Body of pancreas (tissue), 4 donors: Measurements from ENCODE around the gene STAT5A. TPM values are rescaled to one million over a fixed set of nuclear protein-coding genes. Genes with fewer than 3 reads are reported as not detected.
A peak's percentile ranks its signal among the peaks of the same experiment; 100 is the strongest.

ENCODE experiments used
- ATAC-seq: fragments of 150-250 bp; one replicate; pipeline ENCODE4 v1.9.1; 2016
- DNase-seq, 4 donors: peaks; one replicate each; pipeline ENCODE4 v3.0.0-alpha.2; 2019
- H3K27ac ChIP-seq, 4 donors: fragments of 200-600 bp; sonication (generic); 1 replicate in 3 of 4; 2 replicates in 1 of 4; pipeline versions ENCODE4 v1.5.1 to v1.6.1; 2016 to 2019; ENCODE audit warnings: mild to moderate bottlenecking in 1 of 4, mixed read lengths in 1 of 4, moderate library complexity in 1 of 4
- H3K27me3 ChIP-seq, 2 donors: fragments of 200-600 bp; sonication (generic); one replicate each; pipeline ENCODE4 v1.6.0; 2016; ENCODE audit warnings: mild to moderate bottlenecking in 1 of 2
- H3K36me3 ChIP-seq, 2 donors: fragments of 200-600 bp; sonication (generic); replicated peaks in 1 of 2; 2 replicates each; pipeline ENCODE4 v1.5.1; 2016; ENCODE audit warnings: low read depth in 2 of 2; ENCODE audit not compliant: insufficient read depth in 1 of 2
- H3K4me1 ChIP-seq: fragments of 200-600 bp; sonication (generic); one replicate; pipeline ENCODE4 v1.6.0; 2016
- H3K4me3 ChIP-seq, 2 donors: fragments of 200-600 bp; sonication (generic); 1 replicate in 1 of 2; 2 replicates in 1 of 2; pipeline ENCODE4 v1.5.1; 2016 to 2019
- H3K9me3 ChIP-seq, 3 donors: fragments of 200-600 bp; sonication (generic); 1 replicate in 2 of 3; 2 replicates in 1 of 3; pipeline ENCODE4 v1.5.1; 2016
- CTCF ChIP-seq, 7 experiments: fragments of 450-650 bp in 4 of 7; fragments of 200-600 bp in 3 of 7; sonication (generic) in 3 of 7; IDR thresholded peaks; one replicate each; pipeline ENCODE4 v1.5.1; 2016 to 2019; ENCODE audit warnings: antibody characterized with exemption in 7 of 7
- POLR2A ChIP-seq, 3 donors: fragments of 450-650 bp; IDR thresholded peaks; one replicate each; pipeline ENCODE4 v1.6.1; 2016; ENCODE audit warnings: antibody characterized with exemption in 3 of 3, mild to moderate bottlenecking in 2 of 3
- WGBS, 2 donors: methylation state at CpG; one replicate each; pipeline ENCODE4 v1.1.5; 2017; 5-methylcytosine and 5-hydroxymethylcytosine counted together
- intact Hi-C: fragments of 100-400 bp; cut with DNase I; formaldehyde crosslinking; loops from one replicate; pipeline ENCODE4 v1.15.1; 2023
- total RNA-seq, 2 donors: library from RNA; depleted of rRNA; stranded (reverse); fragments of >200 nt; gene quantifications; one replicate each; pipeline ENCODE4 v1.1.0, GENCODE V29; 2016

The STAT5A gene
- total RNA-seq, 2 donors from 2014 or later = 25.2 to 52.1 TPM

GRCh38 chr17:42274253-42274542 is 14.1 kb upstream of the STAT5A start:
- TF ChIP-seq CTCF (IDR thresholded peaks at IDR 0.05) (no peak), POLR2A (IDR thresholded peaks at IDR 0.05) (no peak)
- intact Hi-C loops = no loop called here
- Histone ChIP-seq H3K36me3 (no peaks in the 10 kb centered on the region), H3K27ac (no peak overlapping the region), H3K4me3 (no peak overlapping the region), H3K4me1 (peaks cover 25% of the 10 kb centered on the region), H3K27me3 (no peaks in the 10 kb centered on the region), H3K9me3 (no peaks in the 10 kb centered on the region)
- ATAC-seq (no peak), DNase-seq (no peak)
- WGBS, 2 donors = 65 to 83% methylated on average over 3 of the region's 3 CpGs

GRCh38 chr17:42274812-42275526 is 13.3 kb upstream of the STAT5A start:
- Histone ChIP-seq H3K4me3 (peak overlapping the region in 1 of 2 donors; percentile 77), H3K27ac (peak overlapping the region in 1 of 4 donors; percentile 89), H3K36me3 (no peaks in the 10 kb centered on the region), H3K27me3 (no peaks in the 10 kb centered on the region), H3K9me3 (no peaks in the 10 kb centered on the region), H3K4me1 (peaks cover 25% of the 10 kb centered on the region)
- WGBS, 2 donors = 28 to 30% methylated on average over 13 of the region's 13 CpGs
- DNase-seq = no peak
- no peak for ATAC-seq
- TF ChIP-seq POLR2A (IDR thresholded peaks at IDR 0.05) (no peak), CTCF (IDR thresholded peaks at IDR 0.05) (no peak)
- intact Hi-C loops = no loop called here

GRCh38 chr17:42275527-42276358 is 12.6 kb upstream of the STAT5A start:
- intact Hi-C loops = no loop called here
- ATAC-seq = peak; percentile 60
- peak overlapping the region; percentile 69 to 77 for H3K4me3 ChIP-seq
- TF ChIP-seq CTCF (IDR thresholded peaks at IDR 0.05) (no peak), POLR2A (IDR thresholded peaks at IDR 0.05) (no peak)
- H3K4me1 ChIP-seq = peaks cover 23% of the 10 kb centered on the region
- DNase-seq = no peak
- H3K27ac ChIP-seq = peak overlapping the region; percentile 45 to 90 (median 72)
- H3K36me3 ChIP-seq = no peaks in the 10 kb centered on the region
- no peaks in the 10 kb centered on the region for H3K27me3 ChIP-seq
- 0 to 1% methylated on average over 25 to 65 of the region's 82 CpGs for WGBS, 2 donors
- no peaks in the 10 kb centered on the region for H3K9me3 ChIP-seq

GRCh38 chr17:42276359-42276608 is 12.0 kb upstream of the STAT5A start, which contains the start of gene STAT5B:
Gene STAT5B, minus strand, starts transcription at chr17:42276391. Its CDS starts 44,264 bp downstream, at chr17:42232127.
- peaks cover 21% of the 10 kb centered on the region for H3K4me1 ChIP-seq
- H3K27me3 ChIP-seq = no peaks in the 10 kb centered on the region
- TF ChIP-seq POLR2A (IDR thresholded peaks at IDR 0.05) = peak in 2 of 3 donors; percentile 23 to 55
- TF ChIP-seq CTCF (IDR thresholded peaks at IDR 0.05) = no peak
- intact Hi-C loops = no loop called here
- WGBS, 2 donors = 0% methylated on average over 6 of the region's 47 CpGs; no CpG with 5 or more reads in 1 of the 2 donors
- peak within 1 kb of the TSS; percentile 55 to 93 (median 90) for H3K27ac ChIP-seq
- ATAC-seq (peak; percentile 94), DNase-seq (peak; percentile 73 to 81 (median 74))
- no peaks in the 10 kb centered on the region for H3K9me3 ChIP-seq
- no peaks in the 10 kb centered on the region for H3K36me3 ChIP-seq
- peak within 1 kb of the TSS; percentile 69 to 77 for H3K4me3 ChIP-seq
